ENCODE results near the gene GRHPR.
A peak's percentile ranks its signal among the peaks of the same experiment; 100 is the strongest.
"Not testable (repeated sequence)": the region's sequence is repeated elsewhere in the genome, so short reads cannot be mapped to it uniquely, and the experiment has no call there.

Gene GRHPR

GRCh38 chr9:37422289-37423104, at the start of gene GRHPR:
Gene GRHPR (plus strand): TSS chr9:37422696. CDS start chr9:37422751, 55 bp downstream.
- DNase-seq (ENCODE audit: low read depth in 2 of 2) = peak; percentile 22 to 30

- DNase-seq (ENCODE audit: low read depth in 2 of 2) = no peak
These were observed 49.7 kb upstream of the GRHPR start for GRCh38 chr9:37372839-37373238.

GRCh38 chr9:37373621-37374020, 48.9 kb upstream of the GRHPR start:
- DNase-seq (ENCODE audit: low read depth in 2 of 2) = no peak

- no peak for DNase-seq (ENCODE audit: low read depth in 2 of 2)
These were observed 47.6 kb upstream of the GRHPR start for GRCh38 chr9:37374892-37375291.

GRCh38 chr9:37377688-37378612, 44.5 kb upstream of the GRHPR start:
- no peak for DNase-seq (ENCODE audit: low read depth in 2 of 2)

GRCh38 chr9:37378613-37379004, 43.9 kb upstream of the GRHPR start:
- no peak for DNase-seq (ENCODE audit: low read depth in 2 of 2)

- DNase-seq (ENCODE audit: low read depth in 2 of 2) = no peak
These were observed 42.7 kb upstream of the GRHPR start for GRCh38 chr9:37379835-37380234.

- no peak for DNase-seq (ENCODE audit: low read depth in 2 of 2)
These were observed 41.9 kb upstream of the GRHPR start for GRCh38 chr9:37380570-37380969.

- no peak for DNase-seq (ENCODE audit: low read depth in 2 of 2)
These were observed 41.3 kb upstream of the GRHPR start for GRCh38 chr9:37381094-37381741.

GRCh38 chr9:37382161-37382981, 40.1 kb upstream of the GRHPR start:
- DNase-seq (ENCODE audit: low read depth in 2 of 2) = no peak

- no peak for DNase-seq (ENCODE audit: low read depth in 2 of 2)
These were observed 39.5 kb upstream of the GRHPR start for GRCh38 chr9:37382982-37383357.

- DNase-seq (ENCODE audit: low read depth in 2 of 2) = no peak
These were observed 39.1 kb upstream of the GRHPR start for GRCh38 chr9:37383393-37383792.

- DNase-seq (ENCODE audit: low read depth in 2 of 2) = no peak
These were observed 38.4 kb upstream of the GRHPR start for GRCh38 chr9:37383876-37384746.

- DNase-seq (ENCODE audit: low read depth in 2 of 2) = no peak
These were observed 37.2 kb upstream of the GRHPR start for GRCh38 chr9:37385286-37385685.

GRCh38 chr9:37386988-37387387, 35.5 kb upstream of the GRHPR start:
- DNase-seq (ENCODE audit: low read depth in 2 of 2) = peak in 1 of 2 experiments; percentile 6

- no peak for DNase-seq (ENCODE audit: low read depth in 2 of 2)
These were observed 31.7 kb upstream of the GRHPR start for GRCh38 chr9:37390759-37391158.

GRCh38 chr9:37392272-37392671, 30.2 kb upstream of the GRHPR start:
- no peak for DNase-seq (ENCODE audit: low read depth in 2 of 2)

- DNase-seq (ENCODE audit: low read depth in 2 of 2) = no peak
These were observed 27.3 kb upstream of the GRHPR start for GRCh38 chr9:37395229-37395628.

- DNase-seq (ENCODE audit: low read depth in 2 of 2) = no peak
These were observed 26.8 kb upstream of the GRHPR start for GRCh38 chr9:37395663-37396062.

GRCh38 chr9:37397948-37398347, 24.5 kb upstream of the GRHPR start:
- not testable (repeated sequence) for DNase-seq (ENCODE audit: low read depth in 2 of 2)
